HEK293 (cell line): ENCODE data around the gene TFAP2B.

Experiments
- CTCF ChIA-PET: fragments of 350-600 bp; formaldehyde crosslinking; extraction: SDS; loops from one replicate; lab custom pipeline; 2021; ENCODE audit warnings: antibody characterized with exemption; lab: Yijun Ruan, JAX
- POLR2A ChIA-PET: fragments of 300-600 bp; formaldehyde crosslinking; extraction: SDS; loops from one replicate; lab custom pipeline; 2020; ENCODE audit warnings: antibody characterized with exemption, inconsistent platforms; lab: Yijun Ruan, JAX
- H3K27ac ChIP-seq: fragments of 200-500 bp; sonication (Bioruptor generic); 2 replicates; pipeline ENCODE4 v1.5.1; 2014; ENCODE audit warnings: low read depth, low read length, control low read depth, inconsistent platforms; ENCODE audit errors: extremely low read depth
- H3K36me3 ChIP-seq, 2 experiments: fragments of 200-500 bp in 1 of 2; sonication (Bioruptor generic) in 1 of 2; 1 replicate in 1 of 2; 2 replicates in 1 of 2; pipeline ENCODE4 v1.5.1; 2014 to 2017; ENCODE audit warnings: inconsistent platforms in 2 of 2, low read length in 2 of 2; ENCODE audit not compliant: control insufficient read depth in 2 of 2, insufficient read depth in 1 of 2
- H3K4me1 ChIP-seq: fragments of 200-500 bp; sonication (Bioruptor generic); 2 replicates; pipeline ENCODE4 v1.5.1; 2014; ENCODE audit warnings: mild to moderate bottlenecking, low read length, inconsistent platforms; ENCODE audit not compliant: control insufficient read depth, insufficient read depth
- H3K4me3 ChIP-seq: 2 replicates; pipeline ENCODE4 v1.5.1; 2011; ENCODE audit warnings: low read depth, mild to moderate bottlenecking, control low read depth, low read length, moderate library complexity
- H3K9me3 ChIP-seq: fragments of 200-500 bp; sonication (Bioruptor generic); 2 replicates; pipeline ENCODE4 v1.5.1; 2014; ENCODE audit warnings: low read depth, low read length, inconsistent platforms; ENCODE audit not compliant: control insufficient read depth, insufficient read depth
- FEZF1 ChIP-seq: fragments of 450-650 bp; formaldehyde crosslinking; IDR thresholded peaks from 2 replicates; pipeline ENCODE4 v1.5.1; 2016; ENCODE audit warnings: missing biosample characterization, missing genetic modification characterization
- GLI2 ChIP-seq: fragments of 450-650 bp; formaldehyde crosslinking; IDR thresholded peaks from 2 replicates; pipeline ENCODE4; 2017; ENCODE audit warnings: missing biosample characterization, missing genetic modification characterization, low read depth, borderline replicate concordance
- KLF16 ChIP-seq: fragments of 450-650 bp; formaldehyde crosslinking; IDR thresholded peaks from 2 replicates; pipeline ENCODE4 v1.5.1; 2017; ENCODE audit warnings: missing biosample characterization, missing genetic modification characterization
- OSR2 ChIP-seq: fragments of 450-650 bp; formaldehyde crosslinking; IDR thresholded peaks from 2 replicates; pipeline ENCODE4 v1.5.1; 2016; ENCODE audit warnings: missing biosample characterization, missing genetic modification characterization
- PRDM1 ChIP-seq: fragments of 450-650 bp; formaldehyde crosslinking; IDR thresholded peaks from 2 replicates; pipeline ENCODE4; 2016; ENCODE audit warnings: missing biosample characterization, missing genetic modification characterization
- PRDM6 ChIP-seq: fragments of 450-650 bp; formaldehyde crosslinking; IDR thresholded peaks from 2 replicates; pipeline ENCODE4 v1.5.1; 2017; ENCODE audit warnings: missing biosample characterization, missing genetic modification characterization
- SCRT1 ChIP-seq: fragments of 450-650 bp; formaldehyde crosslinking; IDR thresholded peaks from 2 replicates; pipeline ENCODE4 v1.5.1; 2016; ENCODE audit warnings: missing biosample characterization, missing genetic modification characterization, borderline replicate concordance
- ZBTB10 ChIP-seq: fragments of 450-650 bp; formaldehyde crosslinking; IDR thresholded peaks from 2 replicates; pipeline ENCODE4 v1.5.1; 2016; ENCODE audit warnings: missing biosample characterization, missing genetic modification characterization
- ZBTB21 ChIP-seq: fragments of 450-650 bp; formaldehyde crosslinking; IDR thresholded peaks from 2 replicates; pipeline ENCODE4 v1.5.1; 2017; ENCODE audit warnings: missing biosample characterization, missing genetic modification characterization
- ZNF114 ChIP-seq: fragments of 450-650 bp; formaldehyde crosslinking; IDR thresholded peaks from 2 replicates; pipeline ENCODE4 v1.5.0; 2017; ENCODE audit warnings: missing biosample characterization, missing genetic modification characterization
- ZNF121 ChIP-seq: fragments of 450-650 bp; formaldehyde crosslinking; IDR thresholded peaks from 2 replicates; pipeline ENCODE4 v1.5.1; 2016; ENCODE audit warnings: missing biosample characterization, missing genetic modification characterization
- ZNF133 ChIP-seq: fragments of 450-650 bp; formaldehyde crosslinking; IDR thresholded peaks from 2 replicates; pipeline ENCODE4 v1.5.1; 2016; ENCODE audit warnings: missing biosample characterization, missing genetic modification characterization
- ZNF148 ChIP-seq: fragments of 450-650 bp; formaldehyde crosslinking; IDR thresholded peaks from 2 replicates; pipeline ENCODE4 v1.5.0; 2017; ENCODE audit warnings: missing biosample characterization, missing genetic modification characterization, borderline replicate concordance
- ZNF175 ChIP-seq: fragments of 450-650 bp; formaldehyde crosslinking; IDR thresholded peaks from 2 replicates; pipeline ENCODE4 v1.5.1; 2016; ENCODE audit warnings: missing biosample characterization, missing genetic modification characterization
- ZNF184 ChIP-seq: fragments of 450-650 bp; IDR thresholded peaks from 2 replicates; pipeline ENCODE4 v1.5.1; 2018; ENCODE audit warnings: missing biosample characterization, mild to moderate bottlenecking, missing genetic modification characterization
- ZNF24 ChIP-seq: fragments of 450-650 bp; formaldehyde crosslinking; IDR thresholded peaks from 2 replicates; pipeline ENCODE4 v1.5.1; 2016; ENCODE audit warnings: missing biosample characterization, missing genetic modification characterization
- ZNF280D ChIP-seq: fragments of 450-650 bp; formaldehyde crosslinking; IDR thresholded peaks from 2 replicates; pipeline ENCODE4 v1.5.1; 2016; ENCODE audit warnings: missing biosample characterization, missing genetic modification characterization
- ZNF311 ChIP-seq: fragments of 450-650 bp; formaldehyde crosslinking; IDR thresholded peaks from 2 replicates; pipeline ENCODE4 v1.5.1; 2017; ENCODE audit warnings: missing biosample characterization, missing genetic modification characterization, borderline replicate concordance
- ZNF324 ChIP-seq: fragments of 450-650 bp; formaldehyde crosslinking; IDR thresholded peaks from 2 replicates; pipeline ENCODE4 v1.5.1; 2016; ENCODE audit warnings: missing biosample characterization, missing genetic modification characterization
- ZNF514 ChIP-seq: fragments of 450-650 bp; formaldehyde crosslinking; IDR thresholded peaks from 2 replicates; pipeline ENCODE4 v1.5.1; 2016; ENCODE audit warnings: missing biosample characterization, missing genetic modification characterization
- ZNF548 ChIP-seq: fragments of 450-650 bp; formaldehyde crosslinking; IDR thresholded peaks from 2 replicates; pipeline ENCODE4 v1.5.1; 2016; ENCODE audit warnings: missing biosample characterization, missing genetic modification characterization
- ZNF692 ChIP-seq: fragments of 450-650 bp; formaldehyde crosslinking; IDR thresholded peaks from 2 replicates; pipeline ENCODE4 v1.5.1; 2016; ENCODE audit warnings: missing biosample characterization, missing genetic modification characterization

The TFAP2B gene

GRCh38 chr6:50889497-50889896 is 70.8 kb downstream of the TFAP2B start (continued):
- TF ChIP-seq ZBTB10 (tag by site-specific recombination) (no peak), GLI2 (tag by site-specific recombination) (no peak), FEZF1 (tag by site-specific recombination) (no peak), ZNF148 (no peak), ZNF133 (tag by site-specific recombination) (no peak), ZNF548 (tag by site-specific recombination) (no peak)

GRCh38 chr6:50889935-50890334 is 71.3 kb downstream of the TFAP2B start:
- no peaks in the 10 kb centered on the region for H3K36me3 ChIP-seq
- POLR2A ChIA-PET: no interaction called here
- TF ChIP-seq ZNF311 (tag by site-specific recombination): no peak
- no peak for TF ChIP-seq PRDM1 (tag by site-specific recombination)
- no peak for TF ChIP-seq ZNF324 (tag by site-specific recombination)
- TF ChIP-seq ZNF175 (tag by site-specific recombination): no peak
- TF ChIP-seq GLI2 (tag by site-specific recombination): no peak
- no peak for TF ChIP-seq ZNF514 (tag by site-specific recombination)
- no peak for TF ChIP-seq ZNF280D (tag by site-specific recombination)
- TF ChIP-seq SCRT1 (tag by site-specific recombination): no peak
- TF ChIP-seq ZBTB21 (tag by site-specific recombination): no peak
- no peak for TF ChIP-seq ZNF184
- no peak for TF ChIP-seq ZNF114
- TF ChIP-seq KLF16: no peak
- no peak for TF ChIP-seq ZNF692 (tag by site-specific recombination)
- no peak for TF ChIP-seq OSR2
- TF ChIP-seq ZNF121 (tag by site-specific recombination): no peak
- TF ChIP-seq PRDM6 (tag by site-specific recombination): no peak
- no peak for TF ChIP-seq ZNF24 (tag by site-specific recombination)
- H3K9me3 ChIP-seq: no peaks in the 10 kb centered on the region
- CTCF ChIA-PET: interaction anchor here (0.5 to 0.6 kb wide), 2 partner anchors 306 to 1133 kb away, joined by 3 read pairs; no protein-coding TSS in a partner anchor
- no peak overlapping the region for H3K4me3 ChIP-seq
- H3K27ac ChIP-seq: no peak overlapping the region
- H3K4me1 ChIP-seq: no peaks in the 10 kb centered on the region
